ENCODE results near the gene ITIH1.
"Not testable (repeated sequence)": the region's sequence is repeated elsewhere in the genome, so short reads cannot be mapped to it uniquely, and the experiment has no call there.

ITIH1 gene

GRCh38 chr3:52777127-52777958, at the start of gene ITIH1:
Gene ITIH1 (plus strand): TSS chr3:52777599. CDS start chr3:52777616, 17 bp downstream.
- DNase-seq = no peak

GRCh38 chr3:52728753-52729152, 48.6 kb upstream of the ITIH1 start:
- DNase-seq = not testable (repeated sequence)

- DNase-seq = no peak
These were observed 46.7 kb upstream of the ITIH1 start for GRCh38 chr3:52730681-52731080.

GRCh38 chr3:52731590-52731989, 45.8 kb upstream of the ITIH1 start:
- no peak for DNase-seq

GRCh38 chr3:52733256-52733891, 44.0 kb upstream of the ITIH1 start:
- DNase-seq = no peak

- no peak for DNase-seq
These were observed 37.7 kb upstream of the ITIH1 start for GRCh38 chr3:52739730-52740129.

- DNase-seq = no peak
These were observed 34.9 kb upstream of the ITIH1 start for GRCh38 chr3:52742418-52743041.

- DNase-seq = no peak
These were observed 34.2 kb upstream of the ITIH1 start for GRCh38 chr3:52743152-52743551.

- no peak for DNase-seq
These were observed 33.7 kb upstream of the ITIH1 start for GRCh38 chr3:52743721-52744120.

- no peak for DNase-seq
These were observed 25.2 kb upstream of the ITIH1 start for GRCh38 chr3:52752045-52752660.

- DNase-seq = no peak
These were observed 23.0 kb upstream of the ITIH1 start for GRCh38 chr3:52754373-52754772.

- DNase-seq = no peak
These were observed 21.3 kb upstream of the ITIH1 start for GRCh38 chr3:52756141-52756540.

GRCh38 chr3:52763466-52763865, 13.9 kb upstream of the ITIH1 start:
- DNase-seq = no peak

GRCh38 chr3:52769786-52770455, 7.5 kb upstream of the ITIH1 start:
- no peak for DNase-seq

GRCh38 chr3:52770496-52771333, 6.7 kb upstream of the ITIH1 start, which contains the start of gene NEK4:
Gene NEK4 (minus strand): TSS chr3:52770940. CDS start chr3:52770746, 194 bp downstream.
- peak; percentile 75 for DNase-seq

- no peak for DNase-seq
These were observed 6.1 kb upstream of the ITIH1 start for GRCh38 chr3:52771334-52771681.

- no peak for DNase-seq
These were observed 5.7 kb upstream of the ITIH1 start for GRCh38 chr3:52771702-52772101.

GRCh38 chr3:52773361-52774065, 3.9 kb upstream of the ITIH1 start:
- DNase-seq = no peak

GRCh38 chr3:52774066-52774713, 3.2 kb upstream of the ITIH1 start:
- no peak for DNase-seq
